Keratinocyte (primary cell): Measurements from ENCODE around the gene ZCCHC10.
"Not testable (repeated sequence)": the region's sequence is repeated elsewhere in the genome, so short reads cannot be mapped to it uniquely, and the experiment has no call there.

ENCODE experiments used
- CTCF ChIP-seq, 3 experiments: IDR thresholded peaks in 1 of 3; conservative IDR thresholded peaks in 1 of 3; optimal IDR thresholded peaks in 1 of 3; 2 replicates in 2 of 3; 3 replicates in 1 of 3; pipeline versions ENCODE3 to v1.5.1; 2011; ENCODE audit warnings: low read length in 3 of 3, mild to moderate bottlenecking in 3 of 3, moderate library complexity in 2 of 3, control low read depth in 1 of 3, inconsistent platforms in 1 of 3; ENCODE audit not compliant: insufficient read depth in 2 of 3; ENCODE audit errors: extremely low read depth in 1 of 3
- EZH2 ChIP-seq: IDR thresholded peaks from one replicate; pipeline ENCODE4 v1.6.1; 2012; ENCODE audit warnings: inconsistent platforms, mild to moderate bottlenecking, low read length, moderate library complexity

GRCh38 chr5:132961123-132961815 is 65.1 kb downstream of the ZCCHC10 start:
- not testable (repeated sequence) for TF ChIP-seq CTCF (optimal IDR thresholded peaks at IDR 0.05 in 1 of 3, IDR thresholded peaks at IDR 0.05 in 1 of 3, conservative IDR thresholded peaks at IDR 0.05 in 1 of 3; ENCODE audit: extremely low read depth in 1 of 3, insufficient read depth in 2 of 3, low read length in 3 of 3); EZH2
